Measurements from ENCODE around the gene PFDN1. TPM values are rescaled to one million over a fixed set of nuclear protein-coding genes. Genes with fewer than 3 reads are reported as not detected.

Gene PFDN1
- total and polyA plus RNA-seq, 9 of the 15 experiments (the other 6 are each of a cell fraction or from before 2014, with no cell fraction given): 45.5 to 215 (median 78.0) TPM

DNA sequence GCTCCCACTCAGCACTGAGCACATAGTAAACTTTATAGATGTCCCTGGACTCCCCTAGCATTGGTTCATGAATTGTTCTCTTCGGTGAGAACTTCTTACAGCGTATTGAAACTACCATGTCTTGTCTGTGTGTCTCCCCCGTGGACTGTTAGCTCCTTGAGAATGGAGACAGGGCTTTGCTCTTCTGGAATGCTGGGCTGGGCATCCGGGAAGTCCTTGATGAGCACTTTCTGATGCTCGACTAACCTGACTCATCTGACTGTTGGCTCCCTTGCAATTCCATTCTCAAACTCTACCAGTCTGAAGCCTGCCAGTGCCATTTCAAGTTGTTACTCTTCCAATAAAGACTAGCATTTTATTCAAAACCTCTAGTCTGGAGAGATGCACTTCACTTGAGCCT lies 15.0 kb upstream of the PFDN1 start:
- no peaks in the 10 kb centered on the region for H3K79me2 ChIP-seq (ENCODE audit: control insufficient read depth, insufficient read depth, low read length)
- TF ChIP-seq NR2C2 (CRISPR knock-in tag; IDR thresholded peaks at IDR 0.05) (no peak), NR2C2 (tag; IDR thresholded peaks at IDR 0.05) (no peak), ZNF384 (IDR thresholded peaks at IDR 0.05; ENCODE audit: low read depth, low read length) (no peak), BHLHE40 (IDR thresholded peaks at IDR 0.05; ENCODE audit: low read length) (no peak), ZFX (CRISPR knock-in tag; IDR thresholded peaks at IDR 0.05) (no peak)
- ChIA-PET POLR2A (interaction anchor here (1.0 to 1.5 kb wide), 3 partner anchors 12 to 56 kb away, joined by 3 to 5 read pairs (median 4); partner anchors contain the start of gene PFDN1), CTCF (ENCODE audit: low intra/inter-chr PET ratio) (no interaction called here)
- no peak overlapping the region for H3K9ac ChIP-seq (ENCODE audit: insufficient read depth in 1 of 2, low read depth in 2 of 2, low read length in 2 of 2)
- no peaks in the 10 kb centered on the region for H3K9me1 ChIP-seq (ENCODE audit: control insufficient read depth, insufficient read depth, low read length)
- H3K36me3 ChIP-seq (ENCODE audit: control insufficient read depth, insufficient read depth, low read length): no peaks in the 10 kb centered on the region
- ATAC-seq (peak; percentile 39; the same call in 2 of the 3 replicates), FAIRE-seq (peak; percentile 66), DNase-seq (ENCODE audit: extremely low read depth in 1 of 4, low spot score in 3 of 4) (no peak)
- 10% methylated on average over 5 of the region's 5 CpGs for WGBS (ENCODE audit: insufficient coverage, low coverage, missing lambda C conversion rate)
- H3K9me3 ChIP-seq (replicated peaks; ENCODE audit: control insufficient read depth, insufficient read depth, low read depth, low read length): no peaks in the 10 kb centered on the region
- no peak overlapping the region for H3K27ac ChIP-seq (ENCODE audit: extremely low read depth, low read depth, low read length)
- H3K4me2 ChIP-seq (ENCODE audit: insufficient read depth, low read length): no peak overlapping the region
- no peaks in the 10 kb centered on the region for H3K4me1 ChIP-seq (replicated peaks in 1 of 2; ENCODE audit: control insufficient read depth in 2 of 2, insufficient read depth in 2 of 2, low read length in 2 of 2)
- no peaks in the 10 kb centered on the region for H4K20me1 ChIP-seq (replicated peaks; ENCODE audit: control insufficient read depth, insufficient read depth, low read length)
- in situ Hi-C loops (cut with MboI): no loop called here
- no peaks in the 10 kb centered on the region; a peak in 1 of 5 replicates for H3K27me3 ChIP-seq (ENCODE audit: control insufficient read depth in 2 of 2, insufficient read depth in 2 of 2, low read length in 2 of 2)
- H2AFZ ChIP-seq (ENCODE audit: low read depth, low read length): no peak overlapping the region; the same call in none of the 2 replicates
- no peak overlapping the region for H3K4me3 ChIP-seq
- BruUV-seq (replicated peaks): no TSS peak
- intact Hi-C loops (cut with micrococcal nuclease): no loop called here

DNA sequence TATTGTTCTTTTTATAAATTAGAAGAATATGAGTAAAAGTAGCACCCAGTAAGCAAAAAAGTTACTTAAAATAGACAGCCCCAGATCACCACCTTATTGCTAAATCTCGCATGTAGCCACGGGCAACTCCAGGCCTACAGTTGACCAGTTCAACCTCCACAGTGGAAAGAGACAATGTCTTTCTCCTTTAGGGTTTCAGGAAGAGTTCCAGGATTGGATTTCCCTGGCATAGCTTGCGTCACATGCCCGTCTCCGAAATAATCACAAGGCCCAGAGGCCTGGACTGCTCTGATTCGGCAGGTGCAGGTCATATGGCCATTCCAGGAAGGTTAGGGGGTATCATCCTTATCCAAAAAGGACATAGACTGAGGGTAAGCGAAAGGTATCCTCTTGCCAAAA lies 9.9 kb upstream of the PFDN1 start:
- POLR2A ChIA-PET: interaction anchor here (1.3 to 2.4 kb wide), 2 partner anchors 21 to 34 kb away, joined by 4 to 8 read pairs; partner anchors contain the start of gene HBEGF
- no peak for FAIRE-seq

More for the DNA sequence above, 9.9 kb upstream of the PFDN1 start:
- Histone ChIP-seq H3K9me3 (replicated peaks; ENCODE audit: control insufficient read depth, insufficient read depth, low read depth, low read length) (no peaks in the 10 kb centered on the region), H3K79me2 (ENCODE audit: control insufficient read depth, insufficient read depth, low read length) (no peaks in the 10 kb centered on the region), H3K27ac (ENCODE audit: extremely low read depth, low read depth, low read length) (no peak overlapping the region), H3K27me3 (ENCODE audit: control insufficient read depth in 2 of 2, insufficient read depth in 2 of 2, low read length in 2 of 2) (no peaks in the 10 kb centered on the region), H3K4me2 (ENCODE audit: insufficient read depth, low read length) (no peak overlapping the region), H3K9me1 (ENCODE audit: control insufficient read depth, insufficient read depth, low read length) (no peaks in the 10 kb centered on the region), H3K4me3 (no peak overlapping the region), H2AFZ (ENCODE audit: low read depth, low read length) (no peak overlapping the region), H3K9ac (ENCODE audit: insufficient read depth in 1 of 2, low read depth in 2 of 2, low read length in 2 of 2) (peak overlapping the region in 1 of 2 experiments; percentile 15; a peak in 1 of 4 replicates), H3K4me1 (replicated peaks in 1 of 2; ENCODE audit: control insufficient read depth in 2 of 2, insufficient read depth in 2 of 2, low read length in 2 of 2) (peaks cover 0 to 26% of the 10 kb centered on the region in 2 experiments; a peak in 4 of 5 replicates), H3K36me3 (ENCODE audit: control insufficient read depth, insufficient read depth, low read length) (no peaks in the 10 kb centered on the region), H4K20me1 (replicated peaks; ENCODE audit: control insufficient read depth, insufficient read depth, low read length) (no peaks in the 10 kb centered on the region)
- intact Hi-C loops (cut with micrococcal nuclease): no loop called here
- TF ChIP-seq SMAD2 (IDR thresholded peaks at IDR 0.05; ENCODE audit: low read depth, low read length): no peak
- TF ChIP-seq, protein P1, sequence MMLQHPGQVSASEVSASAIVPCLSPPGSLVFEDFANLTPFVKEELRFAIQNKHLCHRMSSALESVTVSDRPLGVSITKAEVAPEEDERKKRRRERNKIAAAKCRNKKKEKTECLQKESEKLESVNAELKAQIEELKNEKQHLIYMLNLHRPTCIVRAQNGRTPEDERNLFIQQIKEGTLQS (IDR thresholded peaks at IDR 0.05): no peak
- TF ChIP-seq, protein P1 (CRISPR knock-in tag; conservative IDR thresholded peaks at IDR 0.05): no peak
- in situ Hi-C loops (cut with MboI): no loop called here
- DNase-seq (ENCODE audit: extremely low read depth in 1 of 4, low spot score in 3 of 4) (no peak), ATAC-seq (no peak)
- WGBS (ENCODE audit: insufficient coverage, low coverage, missing lambda C conversion rate): 79% methylated on average over 7 of the region's 7 CpGs
- CTCF ChIA-PET (ENCODE audit: low intra/inter-chr PET ratio): no interaction called here
- BruUV-seq (replicated peaks): no TSS peak

All from K562 (cell line).